ENCODE results near the gene CLN5. TPM values are rescaled to one million over a fixed set of nuclear protein-coding genes. Genes with fewer than 3 reads are reported as not detected.

The CLN5 gene
- total RNA-seq, 4 donors from 2014 or later = 6.8 to 20.2 (median 11.2) TPM

- DNase-seq = no peak
- peaks cover 0 to 35% (median 7%) of the 10 kb centered on the region in 3 donors for H3K36me3 ChIP-seq
- H3K9me3 ChIP-seq = no peaks in the 10 kb centered on the region
- intact Hi-C loops (cut with DNase I) = loop anchor here (10.0 kb wide), 1 partner anchor 302 kb away; the partner anchor contains the start of gene MYCBP2
- H3K4me1 ChIP-seq = peaks cover 37 to 83% (median 45%) of the 10 kb centered on the region in 3 donors
- WGBS, 2 donors = 39 to 45% methylated on average over 3 of the region's 3 CpGs
- H3K27me3 ChIP-seq = no peaks in the 10 kb centered on the region
- H3K27ac ChIP-seq = peak overlapping the region in 3 of 4 donors; percentile 45 to 50 (median 48)
- TF ChIP-seq CTCF (IDR thresholded peaks at IDR 0.05) (no peak), POLR2A (IDR thresholded peaks at IDR 0.05) (no peak)
- H3K4me3 ChIP-seq = peak overlapping the region in 2 of 4 donors; percentile 2 to 23
These were observed 30.5 kb downstream of the CLN5 start for GRCh38 chr13:77022341-77022740.

- intact Hi-C loops (cut with DNase I) = loop anchor here (10.0 kb wide), 1 partner anchor 298 kb away; the partner anchor contains the start of gene MYCBP2
These were observed 34.5 kb downstream of the CLN5 start for GRCh38 chr13:77026255-77026860.

GRCh38 chr13:77026861-77027621 lies 35.2 kb downstream of the CLN5 start, which contains the start of gene FBXL3:
FBXL3 (minus strand) TSS chr13:77027159; CDS start chr13:77021860, 5,299 bp downstream.
- 0% methylated on average over 13 of the region's 74 CpGs for WGBS, 2 donors
- Histone ChIP-seq H3K4me1 (peaks cover 28 to 48% (median 40%) of the 10 kb centered on the region in 3 donors), H3K27me3 (no peaks in the 10 kb centered on the region), H3K9me3 (no peaks in the 10 kb centered on the region), H3K27ac (peak within 1 kb of the TSS; percentile 98 to 100 (median 100)), H3K4me3 (peak within 1 kb of the TSS; percentile 77 to 99 (median 88)), H3K36me3 (no peaks in the 10 kb centered on the region)
- DNase-seq = peak; percentile 25
- intact Hi-C loops (cut with DNase I) = loop anchor here (10.0 kb wide), 1 partner anchor 298 kb away; the partner anchor contains the start of gene MYCBP2
- TF ChIP-seq POLR2A (IDR thresholded peaks at IDR 0.05) (peak in 3 of 4 donors; percentile 15 to 80 (median 37)), CTCF (IDR thresholded peaks at IDR 0.05) (no peak)

More at GRCh38 chr13:77026255-77026860, 34.5 kb downstream of the CLN5 start:
- DNase-seq = peak; percentile 53
- Histone ChIP-seq H3K27me3 (no peaks in the 10 kb centered on the region), H3K9me3 (no peaks in the 10 kb centered on the region), H3K36me3 (no peaks in the 10 kb centered on the region), H3K4me1 (peaks cover 30 to 55% (median 44%) of the 10 kb centered on the region in 3 donors), H3K4me3 (peak overlapping the region; percentile 77 to 99 (median 88)), H3K27ac (peak overlapping the region; percentile 98 to 100 (median 100))
- 0% methylated on average over 8 to 9 of the region's 62 CpGs for WGBS, 2 donors
- peak in 1 of 4 donors; percentile 39 for TF ChIP-seq POLR2A (IDR thresholded peaks at IDR 0.05)
- TF ChIP-seq CTCF (IDR thresholded peaks at IDR 0.05) = no peak

- Histone ChIP-seq H3K9me3 (no peaks in the 10 kb centered on the region), H3K4me1 (peaks cover 20 to 36% (median 28%) of the 10 kb centered on the region in 3 donors), H3K27ac (peak overlapping the region in 3 of 4 donors; percentile 98 to 100 (median 100)), H3K36me3 (no peaks in the 10 kb centered on the region), H3K27me3 (no peaks in the 10 kb centered on the region), H3K4me3 (peak overlapping the region in 2 of 4 donors; percentile 84 to 99)
- intact Hi-C loops (cut with DNase I) = loop anchor here (10.0 kb wide), 1 partner anchor 297 kb away; the partner anchor contains the start of gene MYCBP2
- DNase-seq = no peak
- WGBS, 2 donors = 53 to 76% methylated on average over 5 of the region's 5 CpGs
- TF ChIP-seq CTCF (IDR thresholded peaks at IDR 0.05) = no peak
- no peak for TF ChIP-seq POLR2A (IDR thresholded peaks at IDR 0.05)
These were observed 36.3 kb downstream of the CLN5 start for GRCh38 chr13:77028202-77028601.

Data from esophagus squamous epithelium (tissue), 5 donors.